A673 (cell line): Measurements from ENCODE around the gene NF1. TPM values are rescaled to one million over a fixed set of nuclear protein-coding genes. Genes with fewer than 3 reads are reported as not detected.

Experiments used
- BruUV-seq: library from RNA; stranded (reverse); fragments of 400-500 nt; replicated peaks from 2 replicates; lab custom pipeline; 2021; lab: Mats Ljungman, UMichigan
- CTCF ChIA-PET: fragments of 300-600 bp; sonication (Branson Sonifier 250); formaldehyde crosslinking; loops from one replicate; lab custom pipeline; 2022; ENCODE audit warnings: antibody characterized with exemption; lab: Charles Lee
- POLR2A ChIA-PET: fragments of 300-600 bp; sonication (Branson Sonifier 250); formaldehyde crosslinking; loops from one replicate; lab custom pipeline; 2022; ENCODE audit warnings: antibody characterized with exemption; ENCODE audit not compliant: low non-redundant PET; lab: Charles Lee
- DNase-seq: peaks from one replicate; pipeline ENCODE4 v3.0.0-alpha.2; 2015; ENCODE audit warnings: low spot score
- H3K27ac ChIP-seq: fragments of 200-600 bp; sonication (generic); 2 replicates; pipeline ENCODE4 v1.5.1; 2016; ENCODE audit warnings: mixed run types, low read depth, mild to moderate bottlenecking, mixed read lengths, antibody characterized with exemption, low read length; ENCODE audit not compliant: poor library complexity, severe bottlenecking
- H3K27me3 ChIP-seq: fragments of 200-600 bp; sonication (generic); replicated peaks from 2 replicates; pipeline ENCODE4 v1.6.1; 2017; ENCODE audit warnings: mixed run types, low read depth, mild to moderate bottlenecking, mixed read lengths, antibody characterized with exemption, low read length; ENCODE audit not compliant: insufficient read depth, poor library complexity
- H3K36me3 ChIP-seq: fragments of 200-600 bp; sonication (generic); 2 replicates; pipeline ENCODE4 v1.6.1; 2016; ENCODE audit warnings: mixed run types, mild to moderate bottlenecking, mixed read lengths, antibody characterized with exemption, low read length; ENCODE audit not compliant: insufficient read depth, poor library complexity, severe bottlenecking
- H3K4me1 ChIP-seq: fragments of 200-600 bp; sonication (generic); 2 replicates; pipeline ENCODE4 v1.6.1; 2017; ENCODE audit warnings: mixed run types, mild to moderate bottlenecking, mixed read lengths, antibody characterized with exemption, low read length; ENCODE audit not compliant: insufficient read depth, poor library complexity, severe bottlenecking
- H3K4me3 ChIP-seq: fragments of 200-600 bp; sonication (generic); 2 replicates; pipeline ENCODE4 v1.5.1; 2016; ENCODE audit warnings: low read depth, mixed run types, mild to moderate bottlenecking, mixed read lengths, low read length; ENCODE audit not compliant: poor library complexity, severe bottlenecking
- H3K9me3 ChIP-seq: fragments of 200-600 bp; sonication (generic); 2 replicates; pipeline ENCODE4 v1.6.1; 2016; ENCODE audit warnings: mixed run types, low read depth, mild to moderate bottlenecking, mixed read lengths, antibody characterized with exemption, low read length; ENCODE audit not compliant: poor library complexity, severe bottlenecking
- CTCF ChIP-seq: fragments of 300-800, 200-600 bp; sonication (generic); conservative IDR thresholded peaks from 2 replicates; pipeline ENCODE4 v1.5.1; 2017; ENCODE audit warnings: low read depth, mild to moderate bottlenecking, antibody characterized with exemption, low read length, moderate library complexity, mixed read lengths
- EZH2 ChIP-seq: fragments of 200-600 bp; sonication (generic); IDR thresholded peaks from 2 replicates; pipeline ENCODE4 v1.6.1; 2017; ENCODE audit warnings: borderline replicate concordance, low read depth, mild to moderate bottlenecking, mixed read lengths, antibody characterized with exemption, low read length; ENCODE audit not compliant: poor library complexity, severe bottlenecking
- intact Hi-C: fragments of 100-400 bp; cut with micrococcal nuclease; formaldehyde crosslinking; loops from one replicate; pipeline ENCODE4 v1.10.0; 2022; ENCODE audit not compliant: unreplicated experiment
- total RNA-seq: library from RNA; stranded (reverse); gene quantifications from 2 replicates; pipeline ENCODE4 v1.2.3, GENCODE V29; 2021

NF1 gene
- total RNA-seq, 1 experiment from 2014 or later = 32.1 TPM

- Histone ChIP-seq H3K27ac (no peak overlapping the region), H3K9me3 (no peaks in the 10 kb centered on the region), H3K4me3 (no peak overlapping the region), H3K4me1 (no peaks in the 10 kb centered on the region), H3K36me3 (no peaks in the 10 kb centered on the region), H3K27me3 (no peaks in the 10 kb centered on the region)
- ChIA-PET CTCF (no interaction called here), POLR2A (no interaction called here)
- TF ChIP-seq CTCF (no peak), EZH2 (no peak)
- no TSS peak for BruUV-seq
- DNase-seq = no peak
- intact Hi-C loops = no loop called here
Observed at GRCh38 chr17:31148205-31148604, 53.4 kb downstream of the NF1 start.

- H3K4me3 ChIP-seq = no peak overlapping the region
- no peak for TF ChIP-seq EZH2
- no peak for TF ChIP-seq CTCF
- no peaks in the 10 kb centered on the region for H3K36me3 ChIP-seq
- intact Hi-C loops = no loop called here
- H3K9me3 ChIP-seq = no peaks in the 10 kb centered on the region
- H3K27ac ChIP-seq = no peak overlapping the region
- no peaks in the 10 kb centered on the region for H3K4me1 ChIP-seq
- BruUV-seq = no TSS peak
- CTCF ChIA-PET = no interaction called here
- POLR2A ChIA-PET = no interaction called here
- H3K27me3 ChIP-seq = no peaks in the 10 kb centered on the region
- no peak for DNase-seq
Observed at GRCh38 chr17:31152271-31152670, 57.5 kb downstream of the NF1 start.

- no TSS peak for BruUV-seq
- ChIA-PET CTCF (no interaction called here), POLR2A (no interaction called here)
- Histone ChIP-seq H3K4me1 (no peaks in the 10 kb centered on the region), H3K36me3 (no peaks in the 10 kb centered on the region), H3K27ac (no peak overlapping the region), H3K27me3 (no peaks in the 10 kb centered on the region), H3K9me3 (no peaks in the 10 kb centered on the region), H3K4me3 (no peak overlapping the region)
- TF ChIP-seq EZH2 = no peak
- no peak for TF ChIP-seq CTCF
- intact Hi-C loops = no loop called here
- no peak for DNase-seq
Observed at GRCh38 chr17:31155208-31155810, 60.5 kb downstream of the NF1 start.
